HG03064 (cell line): ENCODE results near the gene SLC6A5.

ENCODE experiments used
- ATAC-seq: cut with Tn5 transposase; IDR thresholded peaks from one replicate; pipeline ENCODE4 v1.9.1; 2021; ENCODE audit warnings: low read depth; ENCODE audit not compliant: unreplicated experiment

SLC6A5 gene

DNA sequence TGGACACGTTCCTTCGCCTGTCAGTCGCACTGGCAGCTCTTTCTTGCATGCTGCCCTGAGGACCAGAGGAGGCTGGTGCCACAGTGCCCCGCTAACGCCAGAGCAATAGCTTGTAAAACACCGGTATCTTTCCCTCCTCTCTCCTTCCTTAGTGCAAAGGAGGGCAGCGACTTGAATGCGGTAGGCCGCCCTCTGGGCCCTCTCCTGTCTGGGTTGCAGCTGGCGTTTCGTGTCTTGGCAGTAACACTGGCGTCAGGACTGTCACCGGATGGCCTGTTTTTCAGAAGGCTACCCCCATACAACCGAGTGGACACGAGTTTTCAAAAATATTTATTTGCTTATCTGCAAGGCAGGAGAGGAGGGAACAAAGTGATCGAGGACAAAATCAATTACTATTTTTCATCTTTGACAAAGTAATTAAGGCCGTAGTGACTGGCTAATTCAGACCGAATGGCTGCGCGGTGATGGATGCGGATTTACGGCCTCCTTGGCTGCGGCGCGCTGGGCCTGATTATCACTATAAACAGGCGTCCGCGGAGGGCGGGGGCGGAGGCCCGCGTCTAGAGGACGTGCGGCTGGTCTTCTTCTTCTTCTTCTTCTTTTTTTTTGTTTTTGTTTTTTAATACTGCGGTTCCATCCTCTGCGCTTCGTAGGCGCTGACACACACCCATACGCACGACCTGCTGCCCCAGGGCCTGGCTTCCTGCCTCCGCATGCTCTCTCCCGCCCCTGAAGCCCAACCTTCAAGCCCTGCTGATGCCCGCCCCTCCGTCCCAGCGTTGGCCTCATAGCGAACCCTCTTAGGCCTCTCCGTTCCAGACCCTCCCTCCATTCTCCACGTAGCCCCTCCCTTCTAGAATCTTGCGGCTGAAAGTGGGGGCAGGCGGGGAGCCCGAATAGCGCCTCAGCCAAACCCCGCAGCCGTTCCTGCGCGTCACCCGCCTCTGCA, 2.9 kb upstream of the SLC6A5 start:
- no peak for ATAC-seq

DNA sequence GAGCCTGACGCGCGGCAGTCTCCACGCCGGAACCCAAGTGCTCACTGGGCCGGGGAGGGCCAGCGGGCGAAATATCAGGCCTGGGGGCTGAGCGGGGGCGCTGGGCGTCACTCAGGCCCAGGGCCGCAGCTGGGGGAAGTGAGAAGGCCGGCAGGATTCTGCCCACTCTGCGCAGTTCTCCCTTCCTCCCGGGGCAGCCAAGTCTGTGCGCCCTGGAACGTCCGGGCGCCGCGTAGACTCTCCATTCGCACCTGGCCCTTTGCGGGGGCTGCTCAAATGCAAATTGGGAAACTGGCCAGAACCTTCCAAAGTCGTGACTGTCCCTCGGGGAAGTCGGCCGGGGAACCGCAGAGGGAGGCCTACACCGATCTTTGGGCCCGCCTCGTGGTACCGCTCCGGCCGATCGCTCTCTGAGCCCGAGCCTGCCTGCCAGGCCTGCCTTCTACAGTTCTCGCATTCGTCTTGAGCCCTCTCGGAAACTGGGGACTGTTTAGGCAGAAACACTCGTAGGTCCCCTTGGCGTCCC, 2.2 kb upstream of the SLC6A5 start:
- no peak for ATAC-seq

DNA sequence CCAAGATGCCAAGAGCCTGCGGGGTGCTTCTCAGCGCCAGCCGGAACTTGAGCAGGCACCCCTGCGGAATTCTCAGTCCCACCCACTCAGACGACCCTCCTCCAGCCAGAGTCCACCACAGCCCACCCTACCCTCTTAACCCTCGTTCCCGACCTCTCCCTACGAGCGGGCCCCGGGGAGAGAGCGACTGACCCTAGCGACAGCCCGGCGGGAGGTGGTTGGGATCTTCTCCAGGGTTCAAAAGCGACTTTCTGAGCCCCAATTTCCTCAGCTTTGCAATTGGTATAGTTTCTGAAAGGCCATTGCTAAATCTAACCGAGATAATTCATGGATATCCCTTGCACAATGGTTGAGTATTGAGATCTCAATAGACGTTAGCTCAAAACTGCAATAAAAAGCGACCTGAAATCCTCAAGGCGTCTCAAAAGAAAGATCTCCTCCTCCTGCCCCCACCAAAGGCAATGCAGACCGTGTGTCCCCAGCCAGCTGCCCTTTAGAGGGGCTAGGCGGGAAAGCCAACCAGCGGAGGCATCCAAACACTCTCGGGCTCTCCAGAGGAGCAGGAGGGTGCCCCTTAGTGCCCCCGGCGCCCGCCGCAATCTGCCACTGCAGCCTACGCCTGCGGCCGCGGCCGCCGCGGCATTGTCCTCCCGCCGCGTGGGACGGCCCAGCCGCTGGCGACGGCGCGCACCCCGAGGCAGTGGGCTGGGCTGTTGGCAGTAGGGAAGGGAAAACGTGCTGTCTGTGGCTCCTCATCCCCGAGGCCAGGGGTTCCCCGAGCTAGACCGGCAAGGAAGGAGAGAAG, 1.5 kb upstream of the SLC6A5 start:
- ATAC-seq: no peak

DNA sequence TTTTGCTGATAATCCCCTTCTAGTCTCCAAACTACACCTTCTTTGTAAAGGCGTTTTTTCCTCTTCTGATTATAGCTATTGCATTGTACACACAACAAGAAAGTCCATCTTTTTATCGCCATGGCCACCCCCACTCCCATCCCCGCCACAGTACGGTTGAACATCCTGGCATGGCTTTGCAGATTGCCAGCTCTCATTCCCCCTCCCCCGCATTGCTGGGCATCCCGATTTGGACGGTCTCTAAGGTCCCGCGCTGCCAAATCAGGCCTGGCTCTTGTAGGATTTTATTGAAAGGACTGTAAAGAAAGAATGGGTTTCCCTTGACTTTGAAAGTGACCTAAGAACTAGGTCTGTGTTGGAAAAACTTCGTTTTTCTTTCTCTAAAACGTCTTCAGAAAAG, 916 bp upstream of the SLC6A5 start:
- no peak for ATAC-seq

DNA sequence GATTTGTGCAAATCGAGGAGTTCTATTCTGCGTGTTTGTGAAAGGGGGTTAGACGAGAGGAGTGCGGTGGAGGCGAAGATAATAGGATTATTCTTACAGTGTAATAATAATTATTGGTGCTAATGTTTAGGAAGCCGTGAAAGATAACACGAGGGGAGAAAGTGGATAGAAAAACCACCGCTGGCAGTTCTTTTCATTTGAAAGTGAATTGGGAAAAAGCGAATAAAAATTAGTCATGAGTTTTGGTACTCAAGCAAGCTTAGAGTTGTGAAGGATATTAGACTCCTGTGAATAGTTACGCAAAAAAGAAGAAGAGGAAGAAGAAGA, 575 bp downstream of the SLC6A5 start:
- ATAC-seq: no peak

DNA sequence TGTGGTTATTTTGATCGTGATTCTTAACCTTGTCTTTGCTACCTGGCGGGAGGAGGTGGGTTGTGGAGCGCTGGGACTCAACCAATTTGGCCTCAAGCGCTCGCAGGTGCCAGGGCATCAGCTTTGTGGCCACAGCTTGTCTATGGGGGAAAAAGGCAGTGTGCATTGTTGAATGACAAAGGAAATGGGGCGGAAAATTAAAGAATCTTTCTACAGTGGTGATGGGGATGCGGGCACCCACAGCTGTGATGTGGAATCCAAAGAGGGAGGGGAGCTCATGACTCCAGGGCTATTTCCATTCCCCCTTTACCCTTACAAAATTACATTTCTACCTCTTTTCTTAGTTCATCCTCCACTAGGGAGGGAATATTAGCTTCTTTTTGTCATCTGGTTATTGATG, 1.1 kb downstream of the SLC6A5 start:
- no peak for ATAC-seq

DNA sequence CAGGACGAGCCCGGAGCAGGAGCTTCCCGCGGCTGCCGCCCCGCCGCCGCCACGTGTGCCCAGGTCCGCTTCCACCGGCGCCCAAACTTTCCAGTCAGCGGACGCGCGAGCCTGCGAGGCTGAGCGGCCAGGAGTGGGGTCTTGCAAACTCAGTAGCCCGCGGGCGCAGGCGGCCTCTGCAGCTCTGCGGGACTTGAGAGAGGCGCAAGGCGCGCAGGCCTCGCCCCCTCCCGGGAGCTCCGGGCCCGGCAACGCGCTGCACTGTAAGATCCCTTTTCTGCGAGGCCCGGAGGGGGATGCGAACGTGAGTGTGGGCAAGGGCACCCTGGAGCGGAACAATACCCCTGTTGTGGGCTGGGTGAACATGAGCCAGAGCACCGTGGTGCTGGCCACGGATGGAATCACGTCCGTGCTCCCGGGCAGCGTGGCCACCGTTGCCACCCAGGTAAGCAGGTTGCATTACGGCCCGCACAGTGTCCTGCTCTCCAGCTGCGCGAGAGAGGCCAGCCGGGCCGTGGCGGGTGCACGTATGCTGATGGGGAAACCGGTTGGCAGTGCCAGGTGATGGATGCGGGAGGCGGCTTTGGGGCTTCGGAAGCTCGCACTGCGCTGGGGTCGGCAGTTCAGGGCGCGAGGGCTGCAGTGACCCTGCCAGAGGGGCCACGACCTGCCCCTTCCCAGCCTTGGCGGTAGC, 2.0 kb downstream of the SLC6A5 start:
- no peak for ATAC-seq

DNA sequence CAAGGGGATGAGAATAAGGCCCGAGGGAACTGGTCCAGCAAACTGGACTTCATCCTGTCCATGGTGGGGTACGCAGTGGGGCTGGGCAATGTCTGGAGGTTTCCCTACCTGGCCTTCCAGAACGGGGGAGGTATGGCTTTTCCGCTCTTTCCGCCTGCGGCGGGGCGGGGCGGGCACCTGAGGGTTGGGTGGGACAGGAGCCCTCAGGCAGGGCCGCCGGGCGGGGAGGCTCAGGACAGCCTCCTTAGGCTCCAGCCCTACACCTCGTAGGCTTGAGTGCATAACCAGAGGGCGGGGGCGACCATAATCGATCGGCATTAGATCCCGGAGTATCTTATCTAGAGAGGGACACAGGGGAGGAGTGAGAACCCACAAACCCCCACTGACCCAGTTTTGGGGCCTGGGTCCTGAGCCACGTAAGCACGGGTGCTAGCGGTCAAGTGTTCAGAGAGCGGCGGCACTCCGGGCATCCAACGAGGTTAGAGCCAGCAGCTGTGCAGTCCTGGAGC, 4.9 kb downstream of the SLC6A5 start:
- ATAC-seq: no peak

DNA sequence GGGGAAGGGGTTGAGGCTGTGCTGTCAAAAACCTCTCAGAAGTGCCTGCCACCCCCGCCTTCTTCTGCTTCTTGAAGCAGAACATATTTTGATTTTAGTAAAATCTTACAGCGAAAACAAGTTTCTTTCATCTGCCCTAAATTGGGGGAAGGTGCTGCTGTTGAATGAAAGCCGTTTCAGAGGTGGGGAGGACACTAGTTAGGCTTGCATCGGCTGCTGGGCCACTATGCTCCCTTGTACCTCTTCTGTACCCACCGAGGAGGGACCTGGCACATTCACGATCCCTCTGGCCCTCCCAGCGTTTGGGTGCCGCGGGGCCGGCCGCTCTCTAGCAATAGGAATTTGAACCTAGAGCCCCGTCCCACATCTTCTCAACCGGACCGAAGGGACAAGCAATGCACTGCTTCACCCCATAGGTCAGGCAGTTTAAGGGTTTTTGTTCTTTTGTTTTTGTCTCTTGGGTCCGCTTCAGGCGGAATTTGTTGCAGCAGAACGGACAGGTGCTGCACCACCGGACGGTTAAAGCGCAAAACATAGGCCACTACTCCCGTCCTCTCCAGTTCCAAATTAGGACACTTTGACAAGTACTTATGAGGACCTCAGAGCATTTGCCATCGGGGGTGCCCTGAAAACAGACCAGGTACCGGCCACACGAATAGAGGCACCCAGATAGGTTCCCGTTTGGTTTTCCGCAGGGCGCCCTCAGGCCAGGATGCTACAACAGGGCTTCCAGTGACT, 5.6 kb downstream of the SLC6A5 start:
- ATAC-seq: no peak

DNA sequence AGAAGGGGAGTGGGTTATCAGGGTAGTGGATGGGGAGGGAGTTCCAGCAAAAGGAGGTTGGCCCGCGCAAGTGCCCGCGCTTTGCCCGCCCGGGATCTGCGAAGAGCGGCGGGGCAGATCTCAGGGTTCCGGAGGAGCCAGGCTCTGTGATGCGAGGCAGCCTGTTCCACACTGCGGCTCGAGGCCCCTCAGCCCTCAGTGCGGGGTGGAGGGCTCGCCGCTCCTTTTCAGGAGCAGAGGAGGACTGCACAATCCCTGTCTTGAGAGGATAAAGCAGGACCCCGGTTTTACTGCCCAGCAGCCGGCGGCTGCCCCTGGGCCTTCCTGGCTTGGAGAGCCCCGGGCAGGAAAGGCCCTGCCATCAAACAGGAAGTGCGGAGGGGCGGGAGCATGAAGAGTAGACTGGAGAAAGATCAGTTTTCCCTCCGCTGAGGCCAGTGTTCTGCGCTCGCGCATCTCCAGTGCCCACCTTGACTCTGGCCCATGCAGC, 6.2 kb downstream of the SLC6A5 start:
- ATAC-seq: no peak

DNA sequence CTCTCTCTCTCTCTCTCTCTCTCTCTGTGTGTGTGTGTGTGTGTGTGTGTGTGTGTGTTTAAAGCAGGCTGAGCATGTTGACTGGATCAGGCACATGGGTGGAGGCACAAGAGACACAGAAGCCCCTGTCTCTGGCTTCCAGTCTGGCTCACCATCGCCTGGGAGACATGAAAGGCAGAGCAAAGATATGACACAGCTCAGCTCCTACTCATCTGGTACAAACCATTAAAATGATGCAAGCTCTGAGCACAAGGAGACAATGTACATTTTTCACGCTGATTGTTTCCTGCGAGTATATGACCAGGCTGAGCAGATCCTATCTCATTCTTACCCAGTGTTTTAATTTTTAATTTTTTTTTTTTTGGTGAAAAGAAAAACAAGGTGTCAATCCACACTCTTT, 9.5 kb downstream of the SLC6A5 start:
- no peak for ATAC-seq

DNA sequence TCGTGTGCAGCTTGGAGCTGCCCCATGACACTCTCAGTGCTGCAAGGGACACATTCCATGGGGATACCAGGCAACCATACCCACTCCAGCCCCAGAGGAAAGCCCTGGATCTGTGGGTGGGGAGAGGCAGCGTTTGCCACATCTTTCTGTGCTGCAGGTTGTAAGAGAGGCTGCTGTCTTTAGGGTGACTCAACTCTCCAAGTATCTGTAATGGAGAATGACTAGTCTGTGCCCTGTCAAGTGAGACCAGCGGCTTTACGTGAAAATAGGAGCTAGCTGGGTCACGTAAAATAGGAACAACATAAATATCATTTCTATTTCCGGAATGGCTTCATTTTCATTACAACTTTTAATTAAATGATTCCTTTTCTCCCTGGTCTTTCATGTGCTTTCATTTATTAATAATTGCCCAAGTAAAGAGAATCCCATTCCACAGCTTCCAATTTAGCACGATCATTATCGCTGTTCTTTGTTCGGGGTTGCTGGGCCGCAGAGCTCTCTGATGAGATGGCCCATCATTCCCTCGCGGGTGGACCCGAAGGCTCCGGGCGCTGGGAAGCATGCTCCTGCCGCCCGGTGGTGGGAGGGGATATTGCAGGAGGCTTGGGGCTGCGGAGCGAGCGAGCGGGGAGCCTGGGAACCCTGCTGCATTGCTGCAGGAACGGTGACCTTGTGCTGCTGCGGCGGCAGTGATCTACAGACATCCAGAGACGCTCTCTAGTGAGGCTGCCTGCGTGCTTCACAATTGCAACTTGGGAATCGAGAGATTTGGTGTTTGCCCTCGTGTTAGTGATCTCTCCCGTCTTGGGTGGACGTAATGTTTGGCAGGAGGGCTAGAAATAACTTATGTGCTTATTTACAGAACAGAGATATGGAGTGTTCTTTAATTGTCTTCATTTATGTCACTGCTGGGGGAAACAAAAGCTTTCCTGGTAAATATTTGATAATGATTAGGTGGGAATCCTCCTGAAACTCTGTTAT, 10.6 kb downstream of the SLC6A5 start:
- peak; percentile 99 for ATAC-seq

DNA sequence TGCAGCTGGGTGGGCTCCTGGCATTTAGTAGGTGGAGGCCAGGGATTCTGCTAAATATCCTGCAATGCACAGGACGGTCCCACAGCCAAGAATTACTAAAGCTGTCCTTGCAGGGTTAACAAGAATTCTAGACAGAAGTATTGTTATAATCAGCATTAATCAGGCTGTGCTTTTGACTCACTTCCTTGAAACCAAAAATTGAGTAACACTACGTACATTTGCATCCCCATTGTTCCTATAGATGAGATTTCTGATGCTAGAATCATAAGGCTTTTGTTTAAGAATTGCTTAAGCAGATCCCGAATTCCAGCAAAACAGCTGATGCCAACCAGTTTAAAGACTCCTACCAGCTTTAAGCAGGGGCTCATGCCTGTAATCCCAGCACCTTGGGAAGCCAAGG, 11.4 kb downstream of the SLC6A5 start:
- no peak for ATAC-seq

DNA sequence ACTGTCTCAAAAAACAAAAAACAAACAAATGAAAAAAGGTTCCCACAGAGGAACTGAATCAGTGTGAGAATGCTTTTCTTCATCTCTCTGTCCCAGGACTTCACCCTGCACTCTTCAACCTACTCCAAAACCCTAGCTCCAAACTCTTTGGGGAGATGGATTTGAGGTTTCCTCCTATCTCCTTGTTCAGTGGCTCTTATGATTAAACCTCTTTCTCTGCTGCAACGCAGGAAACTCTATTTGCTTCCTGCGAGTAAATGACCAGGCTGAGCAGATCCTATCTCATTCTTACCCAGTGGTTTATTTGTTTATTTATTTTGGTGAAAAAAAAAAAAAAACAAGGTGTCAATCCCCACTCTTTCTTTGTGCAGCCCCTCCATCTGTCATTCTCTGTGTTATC, 12.0 kb downstream of the SLC6A5 start:
- ATAC-seq: no peak

DNA sequence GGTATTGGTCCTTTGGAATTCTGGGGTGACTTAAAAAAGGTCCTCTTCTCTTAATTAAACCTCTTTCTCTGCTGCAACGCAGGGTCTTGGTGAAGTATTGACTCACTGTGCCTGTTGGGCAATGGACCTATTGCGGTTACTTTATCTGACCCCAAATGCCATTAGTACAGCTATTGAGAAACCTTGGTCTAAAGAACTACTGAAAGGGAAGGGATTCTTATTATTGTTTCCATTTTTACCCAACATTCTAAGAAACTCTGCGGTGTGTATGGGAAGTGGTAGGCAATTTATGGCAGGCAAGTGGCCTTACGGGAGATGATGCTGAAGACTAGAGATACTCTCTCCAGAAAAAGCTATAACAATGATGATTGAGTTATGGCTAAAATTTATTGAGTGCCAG, 12.5 kb downstream of the SLC6A5 start:
- no peak for ATAC-seq

DNA sequence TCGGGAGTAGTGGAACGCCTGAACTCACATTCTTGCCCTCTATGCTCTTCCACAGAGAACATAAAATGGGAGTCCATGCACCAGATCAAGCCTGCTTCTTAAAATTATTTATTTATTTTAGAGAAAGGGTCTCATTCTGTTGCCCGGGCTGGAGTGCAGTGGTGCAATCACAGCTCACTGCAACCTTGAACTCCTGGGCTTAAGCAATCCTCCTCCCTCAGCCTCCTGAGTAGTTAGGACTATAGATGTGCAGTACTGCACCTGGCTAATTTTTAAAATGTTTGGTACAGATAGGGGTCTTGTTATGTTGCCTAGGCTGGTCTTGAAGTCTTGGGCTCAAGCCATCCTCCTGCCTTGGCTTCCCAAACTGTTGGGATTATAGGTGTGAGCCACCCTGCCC, 13.0 kb downstream of the SLC6A5 start:
- no peak for ATAC-seq

DNA sequence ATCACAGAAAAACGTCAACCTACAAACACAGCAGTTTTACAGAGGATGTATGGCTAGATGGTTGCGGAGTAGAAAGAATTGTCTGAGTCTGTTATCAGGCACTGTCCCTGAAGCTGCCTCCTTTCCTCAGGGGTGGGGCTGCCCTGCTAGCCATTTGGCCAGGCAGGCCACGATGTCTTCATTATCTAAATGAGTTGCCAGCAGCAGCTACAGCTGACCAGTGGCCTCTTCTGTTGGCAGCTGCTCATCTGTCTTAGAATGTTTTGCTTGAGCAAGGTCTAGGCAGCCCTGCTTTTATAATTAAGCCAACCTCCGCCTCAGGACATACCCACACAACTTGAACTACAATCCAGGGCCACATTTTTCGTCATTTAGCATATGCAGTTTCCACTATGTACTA, 17.5 kb downstream of the SLC6A5 start:
- no peak for ATAC-seq

DNA sequence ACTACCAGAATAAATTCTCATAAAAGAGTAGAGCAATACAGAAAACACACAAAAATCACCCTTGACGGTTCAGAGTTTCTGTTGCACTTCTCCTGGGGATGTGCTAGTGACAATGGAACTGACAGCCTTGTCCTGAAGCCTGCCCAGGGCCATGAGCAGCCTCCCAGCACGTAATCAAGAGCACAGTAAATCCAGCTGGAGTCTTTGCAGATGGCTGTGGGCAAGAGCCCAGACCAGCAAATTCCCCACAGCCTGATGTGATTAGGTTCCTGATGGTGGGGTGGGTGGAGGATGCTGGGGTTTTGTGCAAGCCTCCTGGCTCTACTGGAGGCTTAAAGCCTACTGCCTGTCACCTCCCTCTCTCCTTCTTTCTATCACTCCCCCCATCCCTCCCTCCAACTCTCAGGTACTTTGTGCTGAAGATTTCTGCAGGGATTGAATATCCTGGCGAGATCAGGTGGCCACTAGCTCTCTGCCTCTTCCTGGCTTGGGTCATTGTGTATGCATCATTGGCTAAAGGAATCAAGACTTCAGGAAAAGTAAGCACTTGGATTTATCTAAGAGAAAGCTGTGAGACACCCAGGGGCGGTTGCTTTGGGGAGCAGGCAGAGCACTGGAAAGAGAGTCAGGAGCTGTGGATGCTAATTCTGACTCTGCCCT, 18.1 kb downstream of the SLC6A5 start:
- ATAC-seq: no peak
